Liver (tissue), 3 donors: ENCODE measurements around the gene C1R.

Experiments
- HNF4A ChIP-seq, 2 donors: conservative IDR thresholded peaks; 2 replicates each; pipeline ENCODE4 v1.6.1; 2016; ENCODE audit warnings: antibody characterized with exemption in 2 of 2, mild to moderate bottlenecking in 2 of 2
- JUND ChIP-seq, 2 donors: IDR thresholded peaks; 2 replicates each; pipeline ENCODE4 v1.6.1; 2016; ENCODE audit warnings: antibody characterized with exemption in 2 of 2
- RAD21 ChIP-seq, 2 donors: IDR thresholded peaks; 2 replicates each; pipeline ENCODE4 v1.6.1; 2016; ENCODE audit warnings: antibody characterized with exemption in 2 of 2, mild to moderate bottlenecking in 2 of 2
- RXRA ChIP-seq, 2 donors: IDR thresholded peaks; 2 replicates each; pipeline ENCODE4 v1.6.1; 2017 to 2018; ENCODE audit warnings: antibody characterized with exemption in 2 of 2, mild to moderate bottlenecking in 1 of 2
- SP1 ChIP-seq: IDR thresholded peaks from 2 replicates; pipeline ENCODE4 v1.6.1; 2018; ENCODE audit warnings: antibody characterized with exemption, mild to moderate bottlenecking
- TAF1 ChIP-seq: conservative IDR thresholded peaks from 2 replicates; pipeline ENCODE4 v1.6.1; 2016; ENCODE audit warnings: antibody characterized with exemption, mild to moderate bottlenecking
- YY1 ChIP-seq: IDR thresholded peaks from 2 replicates; pipeline ENCODE4 v1.6.1; 2016; ENCODE audit warnings: antibody characterized with exemption, mild to moderate bottlenecking
- TF ChIP-seq, protein P1 (sequence below): IDR thresholded peaks from 2 replicates; pipeline ENCODE4 v1.6.1; 2016; ENCODE audit warnings: antibody characterized with exemption, mild to moderate bottlenecking
- TF ChIP-seq, protein P2 (sequence below): fragments of 150-350 bp; IDR thresholded peaks from 2 replicates; pipeline ENCODE4 v1.5.1; 2017; ENCODE audit warnings: improper control_type of control experiment, low read depth, low read length; ENCODE audit not compliant: missing input control
- TF ChIP-seq, protein P3 (sequence below): IDR thresholded peaks from 2 replicates; pipeline ENCODE4 v1.6.1; 2016; ENCODE audit warnings: antibody characterized with exemption
- donor health status: healthy.
- donor health status: healthy.

GRCh38 chr12:7065073-7065623, 27.1 kb downstream of the C1R start:
- TF ChIP-seq, protein P1, sequence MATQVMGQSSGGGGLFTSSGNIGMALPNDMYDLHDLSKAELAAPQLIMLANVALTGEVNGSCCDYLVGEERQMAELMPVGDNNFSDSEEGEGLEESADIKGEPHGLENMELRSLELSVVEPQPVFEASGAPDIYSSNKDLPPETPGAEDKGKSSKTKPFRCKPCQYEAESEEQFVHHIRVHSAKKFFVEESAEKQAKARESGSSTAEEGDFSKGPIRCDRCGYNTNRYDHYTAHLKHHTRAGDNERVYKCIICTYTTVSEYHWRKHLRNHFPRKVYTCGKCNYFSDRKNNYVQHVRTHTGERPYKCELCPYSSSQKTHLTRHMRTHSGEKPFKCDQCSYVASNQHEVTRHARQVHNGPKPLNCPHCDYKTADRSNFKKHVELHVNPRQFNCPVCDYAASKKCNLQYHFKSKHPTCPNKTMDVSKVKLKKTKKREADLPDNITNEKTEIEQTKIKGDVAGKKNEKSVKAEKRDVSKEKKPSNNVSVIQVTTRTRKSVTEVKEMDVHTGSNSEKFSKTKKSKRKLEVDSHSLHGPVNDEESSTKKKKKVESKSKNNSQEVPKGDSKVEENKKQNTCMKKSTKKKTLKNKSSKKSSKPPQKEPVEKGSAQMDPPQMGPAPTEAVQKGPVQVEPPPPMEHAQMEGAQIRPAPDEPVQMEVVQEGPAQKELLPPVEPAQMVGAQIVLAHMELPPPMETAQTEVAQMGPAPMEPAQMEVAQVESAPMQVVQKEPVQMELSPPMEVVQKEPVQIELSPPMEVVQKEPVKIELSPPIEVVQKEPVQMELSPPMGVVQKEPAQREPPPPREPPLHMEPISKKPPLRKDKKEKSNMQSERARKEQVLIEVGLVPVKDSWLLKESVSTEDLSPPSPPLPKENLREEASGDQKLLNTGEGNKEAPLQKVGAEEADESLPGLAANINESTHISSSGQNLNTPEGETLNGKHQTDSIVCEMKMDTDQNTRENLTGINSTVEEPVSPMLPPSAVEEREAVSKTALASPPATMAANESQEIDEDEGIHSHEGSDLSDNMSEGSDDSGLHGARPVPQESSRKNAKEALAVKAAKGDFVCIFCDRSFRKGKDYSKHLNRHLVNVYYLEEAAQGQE: no peak
- TF ChIP-seq, protein P2, sequence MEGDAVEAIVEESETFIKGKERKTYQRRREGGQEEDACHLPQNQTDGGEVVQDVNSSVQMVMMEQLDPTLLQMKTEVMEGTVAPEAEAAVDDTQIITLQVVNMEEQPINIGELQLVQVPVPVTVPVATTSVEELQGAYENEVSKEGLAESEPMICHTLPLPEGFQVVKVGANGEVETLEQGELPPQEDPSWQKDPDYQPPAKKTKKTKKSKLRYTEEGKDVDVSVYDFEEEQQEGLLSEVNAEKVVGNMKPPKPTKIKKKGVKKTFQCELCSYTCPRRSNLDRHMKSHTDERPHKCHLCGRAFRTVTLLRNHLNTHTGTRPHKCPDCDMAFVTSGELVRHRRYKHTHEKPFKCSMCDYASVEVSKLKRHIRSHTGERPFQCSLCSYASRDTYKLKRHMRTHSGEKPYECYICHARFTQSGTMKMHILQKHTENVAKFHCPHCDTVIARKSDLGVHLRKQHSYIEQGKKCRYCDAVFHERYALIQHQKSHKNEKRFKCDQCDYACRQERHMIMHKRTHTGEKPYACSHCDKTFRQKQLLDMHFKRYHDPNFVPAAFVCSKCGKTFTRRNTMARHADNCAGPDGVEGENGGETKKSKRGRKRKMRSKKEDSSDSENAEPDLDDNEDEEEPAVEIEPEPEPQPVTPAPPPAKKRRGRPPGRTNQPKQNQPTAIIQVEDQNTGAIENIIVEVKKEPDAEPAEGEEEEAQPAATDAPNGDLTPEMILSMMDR: no peak
- TF ChIP-seq RAD21 (IDR thresholded peaks at IDR 0.05) (no peak), RXRA (IDR thresholded peaks at IDR 0.05) (no peak), YY1 (no peak), JUND (IDR thresholded peaks at IDR 0.05) (no peak), HNF4A (conservative IDR thresholded peaks at IDR 0.05) (no peak), SP1 (no peak), TAF1 (no peak)
- TF ChIP-seq, protein P3, sequence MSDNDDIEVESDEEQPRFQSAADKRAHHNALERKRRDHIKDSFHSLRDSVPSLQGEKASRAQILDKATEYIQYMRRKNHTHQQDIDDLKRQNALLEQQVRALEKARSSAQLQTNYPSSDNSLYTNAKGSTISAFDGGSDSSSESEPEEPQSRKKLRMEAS: no peak
